Endometrial microvascular endothelial cells (primary cell): ENCODE data around the gene PTP4A1. TPM values are rescaled to one million over a fixed set of nuclear protein-coding genes. Genes with fewer than 3 reads are reported as not detected.

Source experiments
- total RNA-seq: library from RNA; depleted of rRNA; stranded (reverse); fragments of >200 nt; gene quantifications from one replicate; pipeline ENCODE4 v1.2.3, GENCODE V29; 2015; ENCODE audit errors: inconsistent ontology term

The PTP4A1 gene
- total RNA-seq, 1 donor from 2014 or later: 41.0 TPM

Other genes starting within 250 kb of the PTP4A1 start
- 17.6 TPM for gene PHF3, start 63.3 kb downstream of the PTP4A1 start, total RNA-seq